ENCODE data around the gene C17orf114.
A peak's percentile ranks its signal among the peaks of the same experiment; 100 is the strongest.

The C17orf114 gene

GRCh38 chr17:4808378-4808767, 6.2 kb upstream of the C17orf114 start:
- intact Hi-C loops (cut with DNase I; ENCODE audit: low total_unique reads): no loop called here

GRCh38 chr17:4807605-4808377, 5.7 kb upstream of the C17orf114 start:
- 21 to 22% methylated on average over 32 of the region's 32 CpGs for WGBS, 2 donors
- peak overlapping the region; percentile 55 for H3K4me3 ChIP-seq (ENCODE audit: low read depth, poor library complexity, severe bottlenecking)
- TF ChIP-seq CTCF (IDR thresholded peaks at IDR 0.05): no peak
- no peak for TF ChIP-seq POLR2A (IDR thresholded peaks at IDR 0.05)
- no peak for DNase-seq (ENCODE audit: low spot score in 2 of 2)
- intact Hi-C loops (cut with DNase I; ENCODE audit: low total_unique reads): no loop called here

More at GRCh38 chr17:4808378-4808767, 6.2 kb upstream of the C17orf114 start:
- no peak overlapping the region for H3K4me3 ChIP-seq (ENCODE audit: low read depth, poor library complexity, severe bottlenecking)
- TF ChIP-seq CTCF (IDR thresholded peaks at IDR 0.05): no peak
- TF ChIP-seq POLR2A (IDR thresholded peaks at IDR 0.05): no peak
- peak in 1 of 2 donors; percentile 91 for DNase-seq (ENCODE audit: low spot score in 2 of 2)
- 40 to 42% methylated on average over 6 of the region's 6 CpGs for WGBS, 2 donors

- H3K4me3 ChIP-seq (ENCODE audit: low read depth, poor library complexity, severe bottlenecking): peak within 1 kb of the TSS; percentile 55
- WGBS, 2 donors: 0 to 1% methylated on average over 36 to 60 of the region's 106 CpGs
- intact Hi-C loops (cut with DNase I; ENCODE audit: low total_unique reads): no loop called here
- peak; percentile 76 to 96 for DNase-seq (ENCODE audit: low spot score in 2 of 2)
- no peak for TF ChIP-seq CTCF (IDR thresholded peaks at IDR 0.05)
- no peak for TF ChIP-seq POLR2A (IDR thresholded peaks at IDR 0.05)
Measured at GRCh38 chr17:4806777-4807604, 4.9 kb upstream of the C17orf114 start, which contains the start of gene PLD2. TSS of gene PLD2 (plus strand) at chr17:4807152. CDS start at chr17:4807773, 621 bp downstream.

GRCh38 chr17:4806456-4806776, 4.3 kb upstream of the C17orf114 start:
- intact Hi-C loops (cut with DNase I; ENCODE audit: low total_unique reads): no loop called here
- TF ChIP-seq POLR2A (IDR thresholded peaks at IDR 0.05): no peak
- TF ChIP-seq CTCF (IDR thresholded peaks at IDR 0.05): no peak
- 0 to 2% methylated on average over 12 to 16 of the region's 16 CpGs for WGBS, 2 donors
- peak overlapping the region; percentile 55 for H3K4me3 ChIP-seq (ENCODE audit: low read depth, poor library complexity, severe bottlenecking)
- DNase-seq (ENCODE audit: low spot score in 2 of 2): no peak

GRCh38 chr17:4800462-4801196, 1.5 kb downstream of the C17orf114 start:
- 67 to 85% methylated on average over 10 of the region's 10 CpGs for WGBS, 2 donors
- H3K4me3 ChIP-seq (ENCODE audit: low read depth, poor library complexity, severe bottlenecking): no peak overlapping the region
- no peak for TF ChIP-seq POLR2A (IDR thresholded peaks at IDR 0.05)
- TF ChIP-seq CTCF (IDR thresholded peaks at IDR 0.05): no peak
- no peak for DNase-seq (ENCODE audit: low spot score in 2 of 2)
- intact Hi-C loops (cut with DNase I; ENCODE audit: low total_unique reads): no loop called here
